IMR-90 (cell line): ENCODE data around the gene DSCAML1. TPM values are rescaled to one million over a fixed set of nuclear protein-coding genes. Genes with fewer than 3 reads are reported as not detected.

Source experiments
- ATAC-seq: fragments of 200-7000 bp; cut with Tn5 transposase; 2 replicates; pipeline ENCODE4 v1.9.1; 2020; ENCODE audit warnings: low read depth, mild to moderate bottlenecking, moderate library complexity
- BruUV-seq: library from RNA; stranded (reverse); fragments of 400-500 nt; replicated peaks from 2 replicates; lab custom pipeline; 2021; lab: Mats Ljungman, UMichigan
- CTCF ChIA-PET: fragments of 300-600 bp; formaldehyde crosslinking; extraction: SDS; loops from one replicate; lab custom pipeline; 2021; ENCODE audit warnings: antibody characterized with exemption; lab: Yijun Ruan, JAX
- POLR2A ChIA-PET: fragments of 300-600 bp; sonication (Branson Sonifier 250); formaldehyde crosslinking; loops from one replicate; lab custom pipeline; 2022; ENCODE audit warnings: antibody characterized with exemption; ENCODE audit not compliant: unreplicated experiment; lab: Charles Lee
- DNase-seq: peaks from one replicate; pipeline ENCODE4 v3.0.0; 2013
- H2AFZ ChIP-seq: replicated peaks from 2 replicates; pipeline ENCODE3; 2013; ENCODE audit warnings: low read length, mild to moderate bottlenecking; ENCODE audit not compliant: poor library complexity
- H2AK5ac ChIP-seq: 2 replicates; pipeline ENCODE4 v1.6.1; 2013; ENCODE audit warnings: low read depth, low read length, inconsistent platforms
- H2AK9ac ChIP-seq: replicated peaks from 2 replicates; pipeline ENCODE3; 2013; ENCODE audit warnings: mild to moderate bottlenecking, low read depth, low read length, moderate library complexity; ENCODE audit not compliant: poor library complexity
- H2BK120ac ChIP-seq: 2 replicates; pipeline ENCODE4 v1.6.1; 2013; ENCODE audit warnings: low read depth, low read length, inconsistent platforms
- H2BK15ac ChIP-seq: 3 replicates; pipeline ENCODE4 v1.6.1; 2013; ENCODE audit warnings: low read depth, low read length, inconsistent platforms
- H2BK20ac ChIP-seq: 2 replicates; pipeline ENCODE4 v1.6.1; 2013; ENCODE audit warnings: low read depth, mild to moderate bottlenecking, inconsistent platforms, low read length, moderate library complexity
- H2BK5ac ChIP-seq: 2 replicates; pipeline ENCODE4 v1.6.1; 2013; ENCODE audit warnings: mild to moderate bottlenecking, low read depth, low read length, inconsistent platforms; ENCODE audit not compliant: poor library complexity, severe bottlenecking
- H3K14ac ChIP-seq: replicated peaks from 2 replicates; pipeline ENCODE4 v1.6.1; 2013; ENCODE audit warnings: low read depth, low read length, inconsistent platforms
- H3K18ac ChIP-seq: 2 replicates; pipeline ENCODE4 v1.6.1; 2013; ENCODE audit warnings: low read depth, low read length, control low read depth
- H3K23ac ChIP-seq: 2 replicates; pipeline ENCODE4 v1.6.1; 2013; ENCODE audit warnings: low read depth, low read length, inconsistent platforms
- H3K27ac ChIP-seq: 2 replicates; pipeline ENCODE4 v1.5.1; 2013; ENCODE audit warnings: mild to moderate bottlenecking, control low read depth, low read length; ENCODE audit not compliant: insufficient read depth
- H3K27me3 ChIP-seq: 2 replicates; pipeline ENCODE4 v1.6.1; 2013; ENCODE audit warnings: low read length; ENCODE audit not compliant: control insufficient read depth, insufficient read depth
- H3K36me3 ChIP-seq: 2 replicates; pipeline ENCODE4 v1.6.1; 2013; ENCODE audit warnings: low read length, mixed read lengths; ENCODE audit not compliant: control insufficient read depth, insufficient read depth
- H3K4ac ChIP-seq: 2 replicates; pipeline ENCODE4 v1.6.1; 2013; ENCODE audit warnings: low read depth, low read length, inconsistent platforms
- H3K4me1 ChIP-seq: 2 replicates; pipeline ENCODE4 v1.6.1; 2013; ENCODE audit warnings: low read length, mixed read lengths; ENCODE audit not compliant: control insufficient read depth, insufficient read depth
- H3K4me2 ChIP-seq: 2 replicates; pipeline ENCODE4 v1.6.1; 2013; ENCODE audit warnings: low read depth, mild to moderate bottlenecking, control low read depth, low read length, moderate library complexity
- H3K4me3 ChIP-seq: 2 replicates; pipeline ENCODE4 v1.5.1; 2013; ENCODE audit warnings: low read depth, mild to moderate bottlenecking, control low read depth, low read length, moderate library complexity; ENCODE audit not compliant: insufficient read depth
- H3K56ac ChIP-seq: 2 replicates; pipeline ENCODE4 v1.6.1; 2013; ENCODE audit warnings: low read length, inconsistent platforms; ENCODE audit not compliant: insufficient read depth; ENCODE audit errors: extremely low read depth
- H3K79me1 ChIP-seq, 2 experiments: 2 replicates each; pipeline ENCODE4 v1.6.1; 2013; ENCODE audit warnings: low read length in 2 of 2, inconsistent platforms in 1 of 2, low read depth in 1 of 2
- H3K9ac ChIP-seq: 2 replicates; pipeline ENCODE4 v1.6.1; 2013; ENCODE audit warnings: low read depth, low read length, control low read depth
- H3K9me1 ChIP-seq: 2 replicates; pipeline ENCODE4 v1.6.1; 2013; ENCODE audit warnings: low read length, inconsistent platforms; ENCODE audit not compliant: insufficient read depth
- H3K9me3 ChIP-seq: 2 replicates; pipeline ENCODE4 v1.6.1; 2013; ENCODE audit warnings: low read length; ENCODE audit not compliant: control insufficient read depth, insufficient read depth
- H4K20me1 ChIP-seq: 2 replicates; pipeline ENCODE4 v1.6.1; 2013; ENCODE audit warnings: low read length, inconsistent platforms; ENCODE audit not compliant: insufficient read depth
- H4K5ac ChIP-seq: 2 replicates; pipeline ENCODE4 v1.6.1; 2013; ENCODE audit warnings: mild to moderate bottlenecking, low read depth, low read length, control low read depth
- H4K8ac ChIP-seq, 2 experiments: 2 replicates each; pipeline ENCODE4 v1.6.1; 2013; ENCODE audit warnings: low read depth in 2 of 2, low read length in 2 of 2, control low read depth in 1 of 2, inconsistent platforms in 1 of 2
- H4K91ac ChIP-seq: 2 replicates; pipeline ENCODE4 v1.6.1; 2013; ENCODE audit warnings: low read depth, low read length, inconsistent platforms; ENCODE audit not compliant: insufficient read depth
- FOS ChIP-seq: fragments of 150-350 bp; IDR thresholded peaks from 2 replicates; pipeline ENCODE4 v1.6.1; 2016; ENCODE audit warnings: low read depth, low read length
- POLR2A ChIP-seq: IDR thresholded peaks from 2 replicates; pipeline ENCODE4 v1.6.1; 2012; ENCODE audit warnings: mild to moderate bottlenecking, low read depth, low read length
- WGBS, 2 experiments: methylation state at CpG; one replicate each; pipeline versions ENCODE4 v1.1.5 to v1.1.7; 2013; ENCODE audit warnings: missing lambda C conversion rate in 2 of 2; ENCODE audit not compliant: insufficient read length in 1 of 2; ENCODE audit errors: extremely low coverage in 2 of 2; 5-methylcytosine and 5-hydroxymethylcytosine counted together
- dilution Hi-C: fragments of 300-500 bp; cut with HindIII; formaldehyde crosslinking; loops from one replicate; pipeline ENCODE4 v1.14.3; 2018; ENCODE audit warnings: low sequenced_read_pairs; ENCODE audit not compliant: unreplicated experiment
- in situ Hi-C: fragments of 300-500 bp; cut with MboI; formaldehyde crosslinking; loops from 3 replicates; pipeline ENCODE4 v1.14.3; 2019; ENCODE audit warnings: low sequenced_read_pairs, inconsistent platforms, mixed read lengths
- intact Hi-C: fragments of 100-400 bp; cut with micrococcal nuclease; formaldehyde crosslinking; loops from 2 replicates; pipeline ENCODE4 v1.10.0; 2022
- polyA plus RNA-seq, 3 experiments: library from polyadenylated mRNA; depleted of rRNA; stranded (reverse); fragments of >200 nt; gene quantifications; 2 replicates each; pipeline ENCODE4 v1.2.3, GENCODE V29; 2012; ENCODE audit warnings: low replicate concordance in 1 of 3
- total RNA-seq: library from RNA; depleted of rRNA; stranded (reverse); fragments of >200 nt; gene quantifications from 2 replicates; pipeline ENCODE4 v1.2.3, GENCODE V29; 2012

The DSCAML1 gene
- total and polyA plus RNA-seq, 2 of the 4 experiments (the other 2 are of a cell fraction), result not detected

- Histone ChIP-seq H2BK5ac (no peak overlapping the region), H3K4me3 (no peak overlapping the region), H3K27me3 (no peaks in the 10 kb centered on the region), H3K4ac (no peak overlapping the region), H2AFZ (no peak overlapping the region), H3K18ac (no peak overlapping the region), H3K36me3 (peaks cover 63% of the 10 kb centered on the region), H4K5ac (no peak overlapping the region), H3K9ac (no peak overlapping the region), H3K23ac (no peak overlapping the region), H3K4me1 (peaks cover 5% of the 10 kb centered on the region), H3K79me1 (peaks cover 0 to 4% of the 10 kb centered on the region in 2 experiments; a peak in 1 of 4 replicates), H3K9me1 (peaks cover 6% of the 10 kb centered on the region), H4K91ac (no peak overlapping the region), H3K56ac (no peak overlapping the region), H2AK5ac (no peak overlapping the region), H3K27ac (no peak overlapping the region), H3K4me2 (no peak overlapping the region), H4K20me1 (no peaks in the 10 kb centered on the region; the same call in 1 of the 2 replicates), H2BK15ac (no peak overlapping the region), H2AK9ac (no peak overlapping the region), H3K9me3 (no peaks in the 10 kb centered on the region), H3K14ac (no peak overlapping the region), H4K8ac (no peak overlapping the region), H2BK20ac (no peak overlapping the region), H2BK120ac (no peak overlapping the region)
- TF ChIP-seq POLR2A (no peak), FOS (no peak)
- dilution Hi-C loops (no loop called here), intact Hi-C loops (no loop called here), in situ Hi-C loops (no loop called here)
- no TSS peak for BruUV-seq
- WGBS, 2 experiments, result no CpG with 5 or more reads among the region's 8 CpGs
- DNase-seq, result no peak
- ChIA-PET POLR2A (no interaction called here), CTCF (no interaction called here)
- ATAC-seq, result no peak
Observed at GRCh38 chr11:117392979-117393378, 404.0 kb downstream of the DSCAML1 start.
